Fibroblast of pulmonary artery (primary cell): ENCODE data around the gene OLIG3.

Experiments
- DNase-seq: peaks from one replicate; pipeline ENCODE4 v3.0.0-alpha.2; 2010; ENCODE audit warnings: low read depth
- H3K4me3 ChIP-seq: replicated peaks from 2 replicates; pipeline ENCODE4 v1.5.1; 2011; ENCODE audit warnings: low read depth, mild to moderate bottlenecking, control low read depth, low read length, moderate library complexity
- TF ChIP-seq, protein P1 (sequence below): IDR thresholded peaks from 2 replicates; pipeline ENCODE4 v1.5.1; 2011; ENCODE audit warnings: mild to moderate bottlenecking, control low read depth, low read length, inconsistent platforms; ENCODE audit errors: missing control alignments

Gene OLIG3

GRCh38 chr6:137494281-137494987, at the start of gene OLIG3:
TSS of gene OLIG3 (minus strand) at chr6:137494394. CDS start at chr6:137494170, 224 bp downstream.
- TF ChIP-seq, protein P1, sequence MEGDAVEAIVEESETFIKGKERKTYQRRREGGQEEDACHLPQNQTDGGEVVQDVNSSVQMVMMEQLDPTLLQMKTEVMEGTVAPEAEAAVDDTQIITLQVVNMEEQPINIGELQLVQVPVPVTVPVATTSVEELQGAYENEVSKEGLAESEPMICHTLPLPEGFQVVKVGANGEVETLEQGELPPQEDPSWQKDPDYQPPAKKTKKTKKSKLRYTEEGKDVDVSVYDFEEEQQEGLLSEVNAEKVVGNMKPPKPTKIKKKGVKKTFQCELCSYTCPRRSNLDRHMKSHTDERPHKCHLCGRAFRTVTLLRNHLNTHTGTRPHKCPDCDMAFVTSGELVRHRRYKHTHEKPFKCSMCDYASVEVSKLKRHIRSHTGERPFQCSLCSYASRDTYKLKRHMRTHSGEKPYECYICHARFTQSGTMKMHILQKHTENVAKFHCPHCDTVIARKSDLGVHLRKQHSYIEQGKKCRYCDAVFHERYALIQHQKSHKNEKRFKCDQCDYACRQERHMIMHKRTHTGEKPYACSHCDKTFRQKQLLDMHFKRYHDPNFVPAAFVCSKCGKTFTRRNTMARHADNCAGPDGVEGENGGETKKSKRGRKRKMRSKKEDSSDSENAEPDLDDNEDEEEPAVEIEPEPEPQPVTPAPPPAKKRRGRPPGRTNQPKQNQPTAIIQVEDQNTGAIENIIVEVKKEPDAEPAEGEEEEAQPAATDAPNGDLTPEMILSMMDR = no peak
- no peak for DNase-seq
- H3K4me3 ChIP-seq = no peak within 1 kb of the TSS

DNA sequence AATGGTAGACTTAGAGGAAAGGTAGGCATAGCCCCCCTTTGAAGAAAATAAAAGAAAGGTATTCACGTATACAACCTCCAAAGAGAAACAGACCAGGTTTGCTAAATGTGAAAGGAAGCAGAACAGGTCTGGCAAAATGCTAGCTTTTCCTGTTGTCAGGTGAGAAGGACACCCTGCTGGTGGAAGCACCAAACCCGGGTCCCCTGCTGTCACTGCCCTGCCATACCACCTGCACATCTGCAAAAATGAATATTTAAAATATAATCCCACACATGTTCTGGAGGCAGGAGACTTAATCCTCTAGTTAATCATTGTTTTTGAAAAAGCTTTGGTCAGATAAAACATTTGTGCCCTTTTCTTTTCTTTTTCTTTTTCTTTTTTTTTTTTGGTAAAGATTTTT, 48.9 kb upstream of the OLIG3 start:
- no peak for DNase-seq

DNA sequence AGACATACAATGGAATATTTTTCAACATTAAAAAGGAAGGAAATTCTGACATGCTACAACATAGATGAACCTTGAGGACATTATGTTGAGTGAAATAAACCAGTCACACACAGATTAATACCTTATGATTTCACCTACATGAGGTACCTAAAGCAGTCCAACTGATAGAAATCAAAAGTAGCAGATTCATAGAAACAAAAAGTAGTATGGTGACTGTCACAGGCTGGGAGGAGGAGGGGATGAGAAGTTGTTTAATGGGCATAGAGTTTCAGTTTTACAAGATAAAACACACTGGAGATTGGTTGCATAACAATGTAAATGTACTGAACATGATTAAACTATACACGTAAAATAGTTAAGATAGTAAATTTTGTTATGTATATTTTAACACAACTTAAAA, 48.5 kb upstream of the OLIG3 start:
- TF ChIP-seq, protein P1 = no peak
- DNase-seq = no peak
- no peak overlapping the region for H3K4me3 ChIP-seq

More for the DNA sequence above, 48.9 kb upstream of the OLIG3 start:
- H3K4me3 ChIP-seq = no peak overlapping the region
- TF ChIP-seq, protein P1 = no peak

- no peak overlapping the region for H3K4me3 ChIP-seq
- DNase-seq = no peak
- TF ChIP-seq, protein P1 = no peak
These were observed 47.4 kb upstream of the OLIG3 start for GRCh38 chr6:137541534-137542063.

GRCh38 chr6:137536104-137536773, 42.0 kb upstream of the OLIG3 start:
- no peak for DNase-seq
- no peak overlapping the region for H3K4me3 ChIP-seq
- TF ChIP-seq, protein P1 = no peak

DNA sequence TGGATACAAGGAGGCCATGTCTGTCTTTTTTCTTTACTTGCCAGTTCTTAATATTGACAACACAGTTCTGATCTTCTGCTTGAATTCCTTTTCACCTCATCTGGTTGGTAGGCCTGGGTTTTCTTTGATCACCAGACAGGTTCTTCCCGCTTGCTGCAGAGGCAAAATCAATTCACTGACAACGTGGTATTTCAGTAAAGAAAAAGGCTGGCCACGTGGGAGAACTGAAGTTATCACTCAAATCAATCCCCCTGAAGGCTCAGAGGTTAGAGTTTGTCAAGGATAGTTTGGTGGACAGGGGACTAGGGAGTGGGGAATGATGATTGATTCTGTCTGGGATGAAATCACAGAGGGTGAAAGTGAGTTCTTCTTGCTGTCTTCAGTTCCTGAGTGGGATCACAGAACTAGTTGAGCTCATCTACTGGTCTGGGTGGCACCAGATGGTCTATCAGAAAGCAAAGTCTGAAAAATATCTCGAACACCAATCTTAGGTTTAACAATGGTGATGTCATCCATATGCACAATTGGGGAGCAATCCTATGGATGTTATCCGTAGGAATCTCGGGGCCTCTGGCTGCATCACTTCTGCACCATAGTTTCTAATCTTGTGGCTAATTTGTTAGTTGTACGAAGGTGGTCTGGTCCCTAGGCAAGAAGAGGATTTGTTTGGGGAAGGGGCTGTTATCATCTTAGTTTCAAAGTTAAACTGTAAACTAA, 37.3 kb upstream of the OLIG3 start:
- no peak overlapping the region for H3K4me3 ChIP-seq
- TF ChIP-seq, protein P1 = no peak
- no peak for DNase-seq
